Peyer's patch (tissue), 4 donors: ENCODE measurements around the gene RSPH4A.

Source experiments
- POLR2A ChIP-seq, 2 donors: fragments of 450-650 bp; IDR thresholded peaks; one replicate each; pipeline ENCODE4 v1.5.1; 2017; ENCODE audit warnings: antibody characterized with exemption in 2 of 2, mild to moderate bottlenecking in 2 of 2, moderate library complexity in 2 of 2
- TF ChIP-seq, protein P1 (sequence below), 6 experiments: fragments of 450-650 bp in 4 of 6; fragments of 200-600 bp in 2 of 6; sonication (generic) in 1 of 6; IDR thresholded peaks; one replicate each; pipeline ENCODE4 v1.5.1; 2017 to 2019; ENCODE audit warnings: antibody characterized with exemption in 6 of 6, mild to moderate bottlenecking in 3 of 6, moderate library complexity in 1 of 6

DNA sequence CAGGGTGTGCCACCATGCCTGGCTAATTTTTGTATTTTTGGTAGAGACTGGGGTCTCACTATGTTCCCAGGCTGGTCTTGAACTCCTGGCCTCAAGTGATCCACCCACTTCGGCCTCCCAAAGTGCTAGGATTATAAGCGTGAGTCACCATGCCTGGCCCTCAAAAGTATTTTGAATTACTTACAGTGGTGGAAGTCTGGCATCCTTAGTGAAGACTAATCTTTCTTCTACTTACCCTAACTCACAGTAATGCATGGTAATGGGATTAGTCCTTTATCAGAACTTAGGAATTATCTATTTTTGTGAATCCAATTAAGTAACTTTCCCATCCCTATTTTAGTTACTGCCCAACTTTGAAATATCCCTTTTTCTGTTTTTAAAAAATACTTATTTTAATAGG is 41.1 kb upstream of the RSPH4A start:
- TF ChIP-seq POLR2A (IDR thresholded peaks at IDR 0.05), result no peak
- TF ChIP-seq, protein P1, sequence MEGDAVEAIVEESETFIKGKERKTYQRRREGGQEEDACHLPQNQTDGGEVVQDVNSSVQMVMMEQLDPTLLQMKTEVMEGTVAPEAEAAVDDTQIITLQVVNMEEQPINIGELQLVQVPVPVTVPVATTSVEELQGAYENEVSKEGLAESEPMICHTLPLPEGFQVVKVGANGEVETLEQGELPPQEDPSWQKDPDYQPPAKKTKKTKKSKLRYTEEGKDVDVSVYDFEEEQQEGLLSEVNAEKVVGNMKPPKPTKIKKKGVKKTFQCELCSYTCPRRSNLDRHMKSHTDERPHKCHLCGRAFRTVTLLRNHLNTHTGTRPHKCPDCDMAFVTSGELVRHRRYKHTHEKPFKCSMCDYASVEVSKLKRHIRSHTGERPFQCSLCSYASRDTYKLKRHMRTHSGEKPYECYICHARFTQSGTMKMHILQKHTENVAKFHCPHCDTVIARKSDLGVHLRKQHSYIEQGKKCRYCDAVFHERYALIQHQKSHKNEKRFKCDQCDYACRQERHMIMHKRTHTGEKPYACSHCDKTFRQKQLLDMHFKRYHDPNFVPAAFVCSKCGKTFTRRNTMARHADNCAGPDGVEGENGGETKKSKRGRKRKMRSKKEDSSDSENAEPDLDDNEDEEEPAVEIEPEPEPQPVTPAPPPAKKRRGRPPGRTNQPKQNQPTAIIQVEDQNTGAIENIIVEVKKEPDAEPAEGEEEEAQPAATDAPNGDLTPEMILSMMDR (IDR thresholded peaks at IDR 0.05), result no peak
